ENCODE results near the gene CHST14.

The CHST14 gene

GRCh38 chr15:40441565-40442531 is 28.9 kb upstream of the CHST14 start:
- Histone ChIP-seq H3F3A (ENCODE audit: insufficient read depth, low read length) (peaks cover 16% of the 10 kb centered on the region), H3K27ac (ENCODE audit: low read length) (no peak overlapping the region), H3K9me3 (replicated peaks; ENCODE audit: insufficient read depth, low read length) (no peaks in the 10 kb centered on the region), H3K4me3 (ENCODE audit: low read length) (peak overlapping the region; percentile 77), H3K9me2 (replicated peaks; ENCODE audit: insufficient read depth, low read length) (no peaks in the 10 kb centered on the region), H3K4me1 (ENCODE audit: low read length) (no peaks in the 10 kb centered on the region), H3K79me2 (ENCODE audit: low read length) (peaks cover 52% of the 10 kb centered on the region), H3K4me2 (ENCODE audit: low read depth, low read length) (peak overlapping the region; percentile 78), H3K9ac (ENCODE audit: low read length) (peak overlapping the region; percentile 55; the same call in 1 of the 2 replicates), H3K36me3 (replicated peaks; ENCODE audit: insufficient read depth, low read length) (no peaks in the 10 kb centered on the region), H2AFZ (ENCODE audit: low read length) (no peak overlapping the region), H4K20me1 (ENCODE audit: insufficient read depth, low read length) (0 out of 2 replicates have a peak, but pooled peaks cover 5% of the 10 kb centered on the region), H3K27me3 (replicated peaks; ENCODE audit: insufficient read depth, low read length) (peaks cover 25% of the 10 kb centered on the region)
- TF ChIP-seq CTCF (IDR thresholded peaks at IDR 0.05; ENCODE audit: low read length) (0 out of 2 replicates have a peak, but pooled peaks have one; percentile 4), EZH2 (optimal IDR thresholded peaks at IDR 0.05; ENCODE audit: low read depth, low read length) (no peak)
- no peak for DNase-seq

- peaks cover 62% of the 10 kb centered on the region for H3K79me2 ChIP-seq (ENCODE audit: low read length)
- H3K4me3 ChIP-seq (ENCODE audit: low read length): no peak overlapping the region
- TF ChIP-seq CTCF (IDR thresholded peaks at IDR 0.05; ENCODE audit: low read length) (no peak), EZH2phosphoT487 (IDR thresholded peaks at IDR 0.05; ENCODE audit: low read length) (no peak), EZH2 (optimal IDR thresholded peaks at IDR 0.05; ENCODE audit: low read depth, low read length) (no peak)
- H3K9ac ChIP-seq (ENCODE audit: low read length): no peak overlapping the region
- H3K9me3 ChIP-seq (replicated peaks; ENCODE audit: insufficient read depth, low read length): no peaks in the 10 kb centered on the region
- peaks cover 11% of the 10 kb centered on the region for H3K27me3 ChIP-seq (replicated peaks; ENCODE audit: insufficient read depth, low read length)
- no peak overlapping the region for H2AFZ ChIP-seq (ENCODE audit: low read length)
- DNase-seq: no peak
- no peaks in the 10 kb centered on the region for H3K9me2 ChIP-seq (replicated peaks; ENCODE audit: insufficient read depth, low read length)
- H3K4me2 ChIP-seq (ENCODE audit: low read depth, low read length): no peak overlapping the region
- no peaks in the 10 kb centered on the region for H3K36me3 ChIP-seq (replicated peaks; ENCODE audit: insufficient read depth, low read length)
- H3F3A ChIP-seq (ENCODE audit: insufficient read depth, low read length): peaks cover 16% of the 10 kb centered on the region
- H4K20me1 ChIP-seq (ENCODE audit: insufficient read depth, low read length): 0 out of 2 replicates have a peak, but pooled peaks cover 5% of the 10 kb centered on the region
- H3K4me1 ChIP-seq (ENCODE audit: low read length): no peaks in the 10 kb centered on the region
- H3K27ac ChIP-seq (ENCODE audit: low read length): no peak overlapping the region
Observed at GRCh38 chr15:40443255-40443654, 27.5 kb upstream of the CHST14 start.

- Histone ChIP-seq H3K27ac (ENCODE audit: low read length) (no peak overlapping the region), H3K4me1 (ENCODE audit: low read length) (no peaks in the 10 kb centered on the region), H3K4me3 (ENCODE audit: low read length) (no peak overlapping the region), H2AFZ (ENCODE audit: low read length) (no peak overlapping the region), H3K27me3 (replicated peaks; ENCODE audit: insufficient read depth, low read length) (peaks cover 5% of the 10 kb centered on the region), H3K9ac (ENCODE audit: low read length) (no peak overlapping the region), H3K79me2 (ENCODE audit: low read length) (peaks cover 68% of the 10 kb centered on the region), H3F3A (ENCODE audit: insufficient read depth, low read length) (peaks cover 16% of the 10 kb centered on the region), H4K20me1 (ENCODE audit: insufficient read depth, low read length) (0 out of 2 replicates have a peak, but pooled peaks cover 5% of the 10 kb centered on the region), H3K9me2 (replicated peaks; ENCODE audit: insufficient read depth, low read length) (no peaks in the 10 kb centered on the region), H3K4me2 (ENCODE audit: low read depth, low read length) (no peak overlapping the region), H3K9me3 (replicated peaks; ENCODE audit: insufficient read depth, low read length) (no peaks in the 10 kb centered on the region), H3K36me3 (replicated peaks; ENCODE audit: insufficient read depth, low read length) (no peaks in the 10 kb centered on the region)
- no peak for DNase-seq
- no peak for TF ChIP-seq EZH2phosphoT487 (IDR thresholded peaks at IDR 0.05; ENCODE audit: low read length)
- no peak for TF ChIP-seq CTCF (IDR thresholded peaks at IDR 0.05; ENCODE audit: low read length)
- no peak for TF ChIP-seq EZH2 (optimal IDR thresholded peaks at IDR 0.05; ENCODE audit: low read depth, low read length)
Observed at GRCh38 chr15:40443846-40444245, 26.9 kb upstream of the CHST14 start.

All from MM.1S (cell line).